Measurements from ENCODE around the gene EHF.

GRCh38 chr11:34605481-34606325 lies 15.2 kb upstream of the EHF start:
- TF ChIP-seq CTCF (optimal IDR thresholded peaks at IDR 0.05 in 1 of 3, IDR thresholded peaks at IDR 0.05 in 1 of 3, conservative IDR thresholded peaks at IDR 0.05 in 1 of 3; ENCODE audit: extremely low read depth in 1 of 3, insufficient read depth in 2 of 3, low read length in 3 of 3) (no peak), EZH2 (IDR thresholded peaks at IDR 0.05; ENCODE audit: low read length) (no peak)

Data from keratinocyte (primary cell).